ENCODE measurements around the gene MAD2L2. TPM values are rescaled to one million over a fixed set of nuclear protein-coding genes. Genes with fewer than 3 reads are reported as not detected.

Gene MAD2L2
- total RNA-seq, 1 experiment from 2014 or later = 283 TPM

DNA sequence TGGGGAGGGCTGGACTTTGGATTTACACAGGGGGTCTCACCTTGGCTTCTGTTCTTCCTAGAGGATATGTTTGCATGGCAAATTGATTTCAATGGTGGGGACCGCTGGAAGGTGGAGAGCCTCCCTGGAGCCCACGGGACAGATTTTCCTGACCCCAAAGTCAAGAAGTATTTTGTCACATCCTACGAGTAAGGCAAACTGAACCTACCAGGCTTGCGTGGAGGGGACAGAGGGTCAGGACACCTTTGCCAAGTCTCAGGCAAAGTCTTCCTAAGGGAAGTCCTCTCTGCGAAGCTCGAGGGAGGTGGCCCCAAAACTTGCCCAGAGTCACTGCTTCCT lies 9.8 kb downstream of the MAD2L2 start:
- WGBS (ENCODE audit: extremely low coverage, insufficient read length, low lambda C conversion rate) = no CpG with 5 or more reads among the region's 6 CpGs

More for the DNA sequence above, 9.8 kb downstream of the MAD2L2 start:
- H3K4me1 Mint-ChIP-seq = no peaks in the 10 kb centered on the region
- Histone ChIP-seq H4K5ac (ENCODE audit: insufficient read length, low read depth, low read length) (no peak overlapping the region), H3K4me1 (ENCODE audit: insufficient read depth, low read length) (no peaks in the 10 kb centered on the region), H3K27ac (ENCODE audit: insufficient read length, low read depth, low read length) (no peak overlapping the region), H3K23ac (ENCODE audit: insufficient read length, low read depth, low read length) (no peak overlapping the region), H3K4ac (ENCODE audit: low read depth, low read length) (no peak overlapping the region), H3K9me3 (ENCODE audit: control insufficient read depth, low read depth, low read length) (no peaks in the 10 kb centered on the region), H3K56ac (ENCODE audit: insufficient read length, low read depth, low read length) (no peak overlapping the region), H2BK5ac (ENCODE audit: insufficient read length, low read length) (no peak overlapping the region), H3K79me1 (ENCODE audit: insufficient read depth, low read depth, low read length, poor library complexity, severe bottlenecking) (no peaks in the 10 kb centered on the region), H3K9ac (ENCODE audit: extremely low read depth, insufficient read length, low read length) (no peak overlapping the region), H2AK5ac (ENCODE audit: insufficient read length, low read length) (no peak overlapping the region), H2BK15ac (ENCODE audit: low read depth, low read length) (no peak overlapping the region), H4K20me1 (ENCODE audit: control insufficient read depth, insufficient read depth, insufficient read length) (no peaks in the 10 kb centered on the region), H3K23me2 (ENCODE audit: insufficient read length, low read depth, low read length, poor library complexity, severe bottlenecking) (no peaks in the 10 kb centered on the region), H2BK120ac (ENCODE audit: low read depth, low read length, poor library complexity, severe bottlenecking) (no peak overlapping the region), H3T11ph (ENCODE audit: low read length) (no peak overlapping the region), H4K8ac (replicated peaks; ENCODE audit: insufficient read length, low read depth, low read length) (no peak overlapping the region), H4K91ac (ENCODE audit: insufficient read length, low read depth, low read length) (no peak overlapping the region), H2BK12ac (ENCODE audit: insufficient read length, low read depth, low read length) (no peak overlapping the region), H3K14ac (ENCODE audit: insufficient read depth, low read length) (no peak overlapping the region), H3K27me3 (ENCODE audit: insufficient read depth, low read length) (no peaks in the 10 kb centered on the region), H2BK20ac (ENCODE audit: low read depth, low read length, poor library complexity, severe bottlenecking) (no peak overlapping the region), H3K18ac (ENCODE audit: insufficient read length, low read depth, low read length) (no peak overlapping the region), H3K4me2 (ENCODE audit: insufficient read depth, insufficient read length, low read length) (no peak overlapping the region), H2AFZ (ENCODE audit: low read length) (no peak overlapping the region), H3K79me2 (ENCODE audit: insufficient read depth, low read length) (no peaks in the 10 kb centered on the region)
- DNase-seq = no peak
- peaks cover 1% of the 10 kb centered on the region; the same call in 1 of the 2 replicates for H3K27me3 Mint-ChIP-seq (ENCODE audit: low read depth)
- no peaks in the 10 kb centered on the region for H3K9me3 Mint-ChIP-seq
- TF ChIP-seq, protein P1, sequence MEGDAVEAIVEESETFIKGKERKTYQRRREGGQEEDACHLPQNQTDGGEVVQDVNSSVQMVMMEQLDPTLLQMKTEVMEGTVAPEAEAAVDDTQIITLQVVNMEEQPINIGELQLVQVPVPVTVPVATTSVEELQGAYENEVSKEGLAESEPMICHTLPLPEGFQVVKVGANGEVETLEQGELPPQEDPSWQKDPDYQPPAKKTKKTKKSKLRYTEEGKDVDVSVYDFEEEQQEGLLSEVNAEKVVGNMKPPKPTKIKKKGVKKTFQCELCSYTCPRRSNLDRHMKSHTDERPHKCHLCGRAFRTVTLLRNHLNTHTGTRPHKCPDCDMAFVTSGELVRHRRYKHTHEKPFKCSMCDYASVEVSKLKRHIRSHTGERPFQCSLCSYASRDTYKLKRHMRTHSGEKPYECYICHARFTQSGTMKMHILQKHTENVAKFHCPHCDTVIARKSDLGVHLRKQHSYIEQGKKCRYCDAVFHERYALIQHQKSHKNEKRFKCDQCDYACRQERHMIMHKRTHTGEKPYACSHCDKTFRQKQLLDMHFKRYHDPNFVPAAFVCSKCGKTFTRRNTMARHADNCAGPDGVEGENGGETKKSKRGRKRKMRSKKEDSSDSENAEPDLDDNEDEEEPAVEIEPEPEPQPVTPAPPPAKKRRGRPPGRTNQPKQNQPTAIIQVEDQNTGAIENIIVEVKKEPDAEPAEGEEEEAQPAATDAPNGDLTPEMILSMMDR (conservative IDR thresholded peaks at IDR 0.05) = no peak
- peaks cover 38 to 78% (median 70%) of the 10 kb centered on the region in 3 experiments for H3K36me3 Mint-ChIP-seq (ENCODE audit: insufficient read depth in 1 of 3, low read depth in 3 of 3)
- H3K4me3 Mint-ChIP-seq = no peak overlapping the region
- no peak overlapping the region for H3K27ac Mint-ChIP-seq

All from H9 (cell line).